Activated CD4-positive, alpha-beta T cell treated with anti-CD3 and anti-CD28 coated beads for 48 hours (primary cell): ENCODE measurements around the gene PPP3CB.

Source experiments
- DNase-seq: peaks from one replicate; pipeline ENCODE4 v3.0.0-alpha.2; 2020

PPP3CB gene

GRCh38 chr10:73478636-73479035, 17.2 kb downstream of the PPP3CB start:
- DNase-seq: no peak

- no peak for DNase-seq
Measured at GRCh38 chr10:73471226-73471625, 24.6 kb downstream of the PPP3CB start.

DNA sequence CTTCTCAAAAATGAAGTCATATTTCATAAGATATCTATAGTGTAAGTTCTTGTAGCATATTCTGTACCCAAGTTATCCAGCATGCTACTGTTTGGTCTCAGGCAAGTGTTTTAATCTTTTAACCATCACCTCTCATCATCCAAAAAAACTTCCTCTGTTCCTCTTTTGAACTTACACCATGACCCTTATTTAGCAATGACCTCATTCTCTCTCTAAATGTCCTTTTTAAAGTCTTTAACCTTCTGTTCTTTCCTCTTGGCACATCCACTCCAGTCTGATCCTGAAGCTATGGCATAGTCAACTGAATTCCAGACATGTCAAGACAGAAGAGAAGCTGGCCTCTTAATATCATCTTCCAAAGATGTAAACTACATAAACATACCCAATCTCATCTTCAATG, 26.2 kb downstream of the PPP3CB start:
- no peak for DNase-seq

DNA sequence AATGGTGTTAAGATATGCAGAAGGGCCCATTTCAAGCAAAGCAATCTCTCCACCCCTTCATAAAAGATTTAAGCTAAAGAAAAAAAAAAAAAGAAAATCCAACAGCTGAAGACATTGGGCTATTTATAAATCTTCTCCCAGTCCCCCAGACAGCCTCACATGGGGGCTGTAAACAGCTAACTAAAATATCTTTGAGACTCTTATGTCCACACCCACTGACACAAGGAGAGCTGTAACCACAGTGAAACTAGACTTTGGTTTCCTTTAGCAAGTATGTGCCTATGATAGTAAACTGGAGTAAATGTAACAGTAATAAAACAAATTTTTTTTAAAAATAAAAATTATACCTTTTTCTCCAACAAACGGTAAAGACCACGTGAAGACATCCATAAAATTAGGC, 28.6 kb downstream of the PPP3CB start:
- no peak for DNase-seq

DNA sequence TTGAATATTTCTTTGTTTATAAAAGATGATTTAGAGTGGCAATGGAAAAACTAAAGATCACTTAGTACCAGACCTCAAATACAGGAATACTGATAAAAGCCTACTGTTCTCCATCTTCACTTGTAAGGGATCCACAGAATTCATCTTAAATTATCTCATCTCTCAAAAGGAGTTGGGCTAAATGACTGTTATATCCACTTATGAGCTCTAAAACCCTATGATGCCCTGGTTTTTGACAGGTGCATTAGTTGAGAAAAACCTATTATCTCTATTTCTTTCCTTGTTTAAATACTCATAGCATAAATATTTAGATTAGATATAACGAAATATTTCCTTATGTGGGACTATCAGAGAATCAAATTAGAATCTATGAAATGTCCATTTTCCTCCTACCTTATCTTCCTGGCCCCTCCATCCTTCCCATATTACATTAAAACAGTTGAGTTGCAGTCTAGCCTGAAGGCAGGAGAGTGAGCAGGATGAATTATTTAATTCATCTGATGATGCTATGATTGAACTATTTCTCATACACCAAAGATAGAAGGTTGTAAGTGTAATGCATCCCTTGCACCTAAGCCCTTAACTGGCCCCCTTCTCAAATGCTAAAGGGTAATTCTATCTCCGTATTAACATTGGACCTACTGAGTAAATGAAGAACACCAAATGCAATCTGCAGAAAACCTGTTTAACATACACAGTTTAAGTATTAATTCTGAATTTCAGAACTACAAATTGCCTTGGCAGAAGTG, 29.7 kb downstream of the PPP3CB start:
- DNase-seq: no peak

GRCh38 chr10:73460897-73461296, 34.9 kb downstream of the PPP3CB start:
- DNase-seq: no peak

DNA sequence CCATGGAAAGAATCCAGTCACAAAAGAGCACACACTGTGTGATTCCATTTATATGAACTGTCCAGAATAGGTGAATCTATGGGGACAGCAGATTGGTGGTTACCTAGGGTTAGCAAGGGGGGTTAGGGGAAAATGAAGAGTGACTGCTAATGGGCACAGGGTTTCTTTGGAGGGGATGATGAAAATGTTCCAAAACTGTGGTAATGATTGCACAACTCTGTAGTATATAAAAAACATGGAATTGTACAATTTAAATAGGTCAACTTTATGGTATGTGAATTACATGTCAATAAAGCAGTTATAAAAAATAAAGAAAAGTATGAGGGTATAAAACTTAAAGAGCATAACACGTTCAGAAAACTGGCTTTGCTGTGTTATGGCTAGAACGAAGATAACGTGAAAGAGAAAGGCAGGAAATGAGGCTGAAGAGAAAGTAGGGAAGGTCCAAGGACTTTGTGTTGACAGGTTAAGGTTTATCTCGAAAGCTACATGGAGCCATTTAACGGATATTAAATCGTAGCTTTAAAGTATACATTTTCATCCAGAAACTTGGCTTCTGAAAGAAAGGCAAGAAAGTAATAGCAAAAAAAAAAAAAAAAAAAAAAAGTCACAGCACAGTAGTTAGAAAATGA, 36.0 kb downstream of the PPP3CB start:
- no peak for DNase-seq

- no peak for DNase-seq
Measured at GRCh38 chr10:73456187-73456890, 39.5 kb downstream of the PPP3CB start.

DNA sequence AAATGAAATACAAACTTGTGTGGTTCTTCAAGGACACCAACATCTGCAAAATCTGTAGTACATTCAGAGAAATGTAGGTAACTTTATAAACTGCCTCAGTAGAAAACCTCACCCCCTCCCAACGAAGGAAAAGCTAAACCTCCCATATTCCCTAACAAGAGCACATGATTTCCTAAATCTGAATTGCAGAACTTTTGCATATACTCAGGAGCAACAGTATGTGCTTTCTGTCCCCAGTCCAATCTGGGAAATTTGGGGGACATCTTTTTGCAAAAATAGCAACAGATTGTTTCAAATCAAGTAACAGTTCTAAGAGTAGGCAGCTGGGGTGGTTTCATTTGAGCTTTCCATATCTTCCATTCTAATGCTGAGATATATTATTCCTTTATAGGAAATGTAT, 46.7 kb downstream of the PPP3CB start:
- DNase-seq: no peak

DNA sequence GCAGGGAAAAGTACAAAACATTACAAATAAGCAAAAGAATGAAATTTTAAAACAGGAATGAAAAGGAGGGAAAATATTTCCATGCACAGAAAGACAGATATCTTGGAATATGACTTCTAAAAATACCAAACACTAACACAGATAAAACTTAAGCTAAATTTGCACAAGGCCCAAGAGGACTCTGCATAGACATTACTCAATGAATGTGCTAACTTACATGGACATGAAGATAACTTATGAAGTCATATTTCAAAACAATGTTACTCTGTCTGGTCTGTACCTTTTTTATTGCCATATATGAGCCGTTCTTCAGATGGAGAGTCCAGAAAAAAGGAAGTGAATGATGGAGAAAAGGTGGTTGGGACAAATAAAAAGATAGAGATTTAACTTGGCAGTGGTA, 47.4 kb downstream of the PPP3CB start:
- no peak for DNase-seq

DNA sequence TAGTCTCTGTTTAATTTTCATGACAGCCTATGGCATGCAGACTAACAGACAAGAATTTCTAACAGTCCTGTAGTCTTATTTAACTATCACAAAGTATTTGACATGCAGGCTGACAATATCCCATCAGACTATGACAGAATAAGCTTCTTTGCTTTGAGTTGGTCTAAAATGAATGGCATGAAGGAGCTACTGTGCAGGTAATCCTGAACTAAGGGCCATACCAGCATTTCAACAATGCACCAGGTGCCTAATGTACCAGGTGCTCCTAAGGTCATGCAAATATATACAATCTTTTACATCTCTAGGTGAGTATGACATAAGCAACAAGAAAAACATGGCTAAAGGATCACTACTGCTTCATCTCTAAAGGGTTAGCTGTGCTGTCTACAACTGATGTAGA, 48.9 kb downstream of the PPP3CB start:
- no peak for DNase-seq

GRCh38 chr10:73444457-73444856, 51.4 kb downstream of the PPP3CB start:
- DNase-seq: no peak

DNA sequence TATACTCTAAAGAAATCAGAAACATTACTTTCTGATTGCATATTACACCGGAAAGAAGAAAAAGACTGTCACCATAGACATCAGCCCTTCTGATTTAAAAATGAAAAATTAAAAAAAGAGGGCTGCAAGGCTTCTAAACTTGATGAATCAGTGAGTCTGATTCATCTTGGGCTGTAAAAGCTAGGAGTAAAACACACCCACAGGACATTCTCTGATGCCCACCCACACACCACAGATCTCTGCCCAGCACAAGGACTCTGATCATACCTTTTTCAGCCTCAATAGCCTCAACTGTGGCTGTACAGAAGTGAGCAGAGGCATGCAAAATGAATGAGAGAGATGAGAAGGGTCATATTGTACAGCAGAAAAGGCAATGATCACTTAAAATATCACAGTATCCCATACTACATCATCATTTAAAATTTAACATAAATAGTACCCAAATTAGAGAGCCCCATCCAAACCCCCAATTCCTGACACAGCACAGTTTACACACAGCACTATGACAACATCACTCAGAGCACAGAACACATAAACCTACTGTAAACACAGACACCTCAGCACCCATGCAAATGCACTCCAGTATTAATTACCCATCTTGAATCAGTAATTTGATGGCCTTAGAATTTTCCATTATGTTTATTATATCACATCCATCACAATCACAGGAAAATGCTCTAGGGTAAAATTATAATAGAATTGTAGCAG, 56.1 kb downstream of the PPP3CB start:
- no peak for DNase-seq

GRCh38 chr10:73439055-73439454, 56.8 kb downstream of the PPP3CB start:
- no peak for DNase-seq

DNA sequence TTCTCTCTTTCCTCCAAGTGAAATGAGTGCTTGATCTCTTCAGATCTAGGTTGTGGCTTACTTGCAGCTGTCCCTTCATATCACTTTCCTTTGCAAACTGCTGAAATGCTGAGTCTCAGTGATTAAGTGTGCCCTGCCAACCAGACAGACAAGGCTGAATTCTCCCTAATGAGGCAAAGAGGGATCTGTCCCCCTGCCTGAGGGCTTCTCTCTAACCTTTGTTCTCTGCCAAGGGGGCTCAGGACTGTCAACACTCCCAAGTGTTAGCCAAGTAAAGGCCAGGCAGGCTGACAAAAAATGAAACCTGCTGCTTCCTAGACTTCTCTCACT, 62.3 kb downstream of the PPP3CB start, which contains the start of gene MSS51:
Gene MSS51, minus strand, starts transcription at position 24 of the 330 bp plus-strand sequence. CDS start 5,277 bp downstream, outside the sequence.
- no peak for DNase-seq

DNA sequence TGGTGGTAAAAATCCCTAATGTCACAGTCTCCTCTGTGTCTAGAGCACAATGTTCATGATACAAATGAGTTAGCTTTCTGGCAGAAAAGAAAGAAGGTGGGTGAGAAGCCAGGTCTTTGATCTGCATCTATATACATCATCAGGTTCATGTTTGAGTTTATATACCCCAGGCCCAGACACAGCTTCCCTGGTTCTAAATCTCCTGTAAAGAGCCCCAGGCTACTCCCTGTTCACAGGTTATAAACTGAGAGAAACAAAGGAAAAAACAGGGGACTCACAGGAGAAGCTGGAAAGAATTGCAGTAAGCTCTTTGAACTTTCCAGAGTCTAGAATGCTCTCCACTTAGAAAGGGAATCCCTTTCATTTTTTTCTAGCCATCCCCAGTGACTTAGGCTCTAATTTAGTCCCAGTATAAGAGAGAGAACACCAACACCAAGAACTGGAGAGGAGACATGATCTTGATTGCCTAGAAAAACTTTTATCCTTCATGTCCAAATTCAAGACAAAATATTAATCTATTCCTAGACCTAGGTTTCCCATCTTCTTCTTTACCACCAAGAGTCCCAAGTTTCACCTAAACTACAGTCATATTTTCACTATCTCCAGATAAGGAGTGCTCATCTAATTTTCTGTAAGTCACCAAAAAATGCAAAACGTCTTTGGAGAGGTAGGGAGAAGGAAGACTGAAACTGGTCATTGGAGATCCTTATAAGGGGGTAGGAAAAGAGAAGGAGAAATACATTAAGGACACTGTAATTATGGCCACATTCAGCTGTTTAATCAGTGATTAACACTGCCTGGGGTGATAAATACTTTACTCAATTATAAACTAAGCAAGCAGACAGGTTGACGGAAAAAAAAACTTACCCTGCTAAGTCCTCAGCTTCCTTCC, 62.9 kb downstream of the PPP3CB start:
- no peak for DNase-seq

DNA sequence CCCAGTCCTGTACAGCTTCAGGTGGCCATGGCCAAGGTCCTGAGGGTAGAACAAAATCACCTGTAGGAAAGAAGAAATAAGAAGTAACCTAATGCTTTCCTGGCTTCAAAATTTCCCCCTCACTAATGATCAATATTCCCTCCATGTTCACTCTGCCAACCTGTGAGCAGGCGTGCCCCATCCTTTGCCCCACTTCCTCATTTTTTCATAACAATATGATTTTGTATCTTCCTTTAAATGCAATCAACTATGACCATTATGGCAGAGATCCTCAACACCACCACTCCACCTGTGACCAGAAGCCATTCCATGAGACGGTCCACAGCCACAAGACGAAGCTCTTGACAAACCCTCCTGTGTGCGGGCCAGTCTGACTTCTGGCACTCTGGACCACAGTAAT, 69.5 kb downstream of the PPP3CB start:
- DNase-seq: no peak

DNA sequence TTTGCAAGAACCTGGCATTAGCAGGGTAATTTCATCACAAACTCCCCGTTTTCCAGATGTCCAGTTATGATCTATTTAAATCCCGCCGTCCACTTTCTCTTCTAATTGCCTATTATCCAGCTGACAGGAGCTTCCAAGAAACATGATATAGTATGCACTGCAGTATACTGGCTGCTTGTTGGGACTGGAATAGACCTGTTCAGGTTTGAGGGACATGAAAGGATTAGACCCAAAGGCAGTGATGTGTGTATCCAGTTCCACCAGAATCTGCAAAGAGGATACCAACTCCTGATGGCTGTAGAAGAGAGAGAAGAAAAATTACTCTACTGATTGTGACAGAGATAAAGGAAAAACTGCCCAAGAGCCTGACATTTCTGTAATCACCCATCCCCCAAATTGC, 71.3 kb downstream of the PPP3CB start:
- DNase-seq: no peak

DNA sequence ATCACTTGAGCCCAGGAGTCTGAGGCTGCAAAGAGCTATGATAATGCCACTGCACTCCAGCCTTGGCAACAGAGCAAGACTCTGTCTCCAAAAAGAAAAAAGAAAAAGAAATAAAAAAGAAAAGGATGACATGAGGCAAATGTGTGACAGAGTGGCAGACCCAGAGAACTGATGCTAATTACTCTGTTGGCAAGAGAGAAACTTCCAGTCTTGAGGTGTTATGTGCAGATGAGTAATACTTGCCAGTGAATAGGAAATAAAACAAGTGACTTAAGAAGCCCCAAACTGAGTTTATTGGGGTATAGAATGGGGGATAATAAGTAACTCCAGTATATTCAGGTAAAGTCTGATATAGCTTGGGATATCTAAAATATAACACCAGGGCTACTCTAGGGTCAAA, 72.5 kb downstream of the PPP3CB start:
- no peak for DNase-seq

- DNase-seq: no peak
Measured at GRCh38 chr10:73416571-73416970, 79.3 kb downstream of the PPP3CB start.

DNA sequence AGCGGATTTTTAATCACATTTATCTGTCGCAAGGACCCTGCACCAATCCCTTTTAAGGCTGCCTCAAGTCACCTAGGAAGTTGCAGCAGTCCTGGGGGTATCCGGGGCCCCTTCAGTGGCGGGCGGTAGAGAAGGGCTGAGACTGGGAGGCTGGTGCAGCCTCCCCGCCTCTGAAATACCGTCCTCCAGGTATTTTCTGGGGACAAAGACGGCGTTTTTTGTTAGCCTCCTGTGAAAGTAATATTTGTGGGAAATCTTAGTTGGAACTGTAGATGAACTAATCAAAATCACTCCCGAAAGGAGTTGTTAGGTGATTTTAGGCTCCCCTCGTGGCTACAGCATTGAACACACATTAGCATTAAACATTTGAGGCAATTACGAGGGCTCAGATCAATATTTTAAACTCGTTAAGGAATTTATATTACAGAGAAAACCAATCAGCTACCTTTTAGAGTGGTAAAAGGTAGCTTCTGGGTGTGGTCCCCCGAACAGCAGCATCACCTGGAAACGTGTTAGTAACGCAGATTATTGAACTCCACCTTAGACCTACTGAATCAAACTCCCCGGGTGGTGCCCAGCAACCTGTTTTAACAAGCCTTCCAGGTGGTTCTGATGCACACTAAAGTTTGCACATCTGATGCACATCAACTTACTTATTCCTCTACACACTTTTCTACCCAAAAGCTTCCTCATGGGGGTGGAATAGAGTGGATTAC, 81.4 kb downstream of the PPP3CB start:
- DNase-seq: no peak
